HUDEP-2 (cell line): ENCODE data around the gene USF2.
A peak's percentile ranks its signal among the peaks of the same experiment; 100 is the strongest.

Experiments
- DNase-seq, 76 experiments: peaks; one replicate each; lab custom pipeline; 2025; ENCODE audit not compliant: unreplicated experiment in 76 of 76; lab: John Stamatoyannopoulos, UW

The USF2 gene

GRCh38 chr19:35296644-35297514 is 28.1 kb downstream of the USF2 start:
- no peak for DNase-seq

GRCh38 chr19:35297515-35297848 is 28.7 kb downstream of the USF2 start:
- no peak for DNase-seq

- DNase-seq, result no peak
Observed at GRCh38 chr19:35297922-35298321, 29.2 kb downstream of the USF2 start.

GRCh38 chr19:35298561-35298972 is 29.8 kb downstream of the USF2 start:
- no peak for DNase-seq

- DNase-seq, result peak in 7 of 76 experiments; percentile 14 to 36 (median 23)
Observed at GRCh38 chr19:35299523-35300338, 31.0 kb downstream of the USF2 start.

- no peak for DNase-seq
Observed at GRCh38 chr19:35300339-35300649, 31.5 kb downstream of the USF2 start.

- DNase-seq, result no peak
Observed at GRCh38 chr19:35301961-35302360, 33.2 kb downstream of the USF2 start.

- no peak for DNase-seq
Observed at GRCh38 chr19:35302446-35302845, 33.7 kb downstream of the USF2 start.

GRCh38 chr19:35303357-35303915 is 34.7 kb downstream of the USF2 start:
- DNase-seq, result no peak

- DNase-seq, result no peak
Observed at GRCh38 chr19:35304036-35304435, 35.3 kb downstream of the USF2 start.

GRCh38 chr19:35305181-35305580 is 36.4 kb downstream of the USF2 start:
- DNase-seq, result no peak

GRCh38 chr19:35306473-35307246 is 37.9 kb downstream of the USF2 start:
- DNase-seq, result peak in 9 of 76 experiments; percentile 11 to 47 (median 22)

- no peak for DNase-seq
Observed at GRCh38 chr19:35307931-35308330, 39.2 kb downstream of the USF2 start.

GRCh38 chr19:35308910-35309309 is 40.1 kb downstream of the USF2 start:
- DNase-seq, result no peak

GRCh38 chr19:35309481-35310279 is 40.9 kb downstream of the USF2 start:
- no peak for DNase-seq

GRCh38 chr19:35310331-35310730 is 41.6 kb downstream of the USF2 start:
- DNase-seq, result no peak

GRCh38 chr19:35310811-35311465 is 42.2 kb downstream of the USF2 start:
- DNase-seq, result no peak

- DNase-seq, result no peak
Observed at GRCh38 chr19:35311901-35312665, 43.3 kb downstream of the USF2 start.

GRCh38 chr19:35313587-35313986 is 44.8 kb downstream of the USF2 start:
- DNase-seq, result peak in 5 of 76 experiments; percentile 16 to 24 (median 21)
